HFF-Myc (cell line): ENCODE measurements around the gene CDH4.

ENCODE experiments used
- DNase-seq: peaks from one replicate; pipeline ENCODE4 v3.0.0-alpha.2; 2011; ENCODE audit warnings: low read depth; ENCODE audit errors: extremely low read depth
- H3K4me3 ChIP-seq: replicated peaks from 2 replicates; pipeline ENCODE4 v1.5.1; 2011; ENCODE audit warnings: low read depth, mild to moderate bottlenecking, control low read depth, low read length
- CTCF ChIP-seq: IDR thresholded peaks from 2 replicates; pipeline ENCODE4 v1.5.1; 2012; ENCODE audit warnings: mild to moderate bottlenecking, low read depth, low read length, control low read depth; ENCODE audit errors: missing control alignments

Gene CDH4

GRCh38 chr20:61444637-61445036, 192.6 kb downstream of the CDH4 start:
- TF ChIP-seq CTCF = no peak
- no peak for DNase-seq

GRCh38 chr20:61445138-61445537, 193.1 kb downstream of the CDH4 start:
- TF ChIP-seq CTCF = no peak
- H3K4me3 ChIP-seq = no peak overlapping the region

More at GRCh38 chr20:61444637-61445036, 192.6 kb downstream of the CDH4 start:
- H3K4me3 ChIP-seq = no peak overlapping the region

GRCh38 chr20:61445741-61446140, 193.7 kb downstream of the CDH4 start:
- TF ChIP-seq CTCF = no peak

More at GRCh38 chr20:61445138-61445537, 193.1 kb downstream of the CDH4 start:
- no peak for DNase-seq

GRCh38 chr20:61447952-61448351, 195.9 kb downstream of the CDH4 start:
- no peak overlapping the region for H3K4me3 ChIP-seq
- DNase-seq = no peak
- TF ChIP-seq CTCF = no peak

More at GRCh38 chr20:61445741-61446140, 193.7 kb downstream of the CDH4 start:
- no peak for DNase-seq
- no peak overlapping the region for H3K4me3 ChIP-seq

- no peak for TF ChIP-seq CTCF
- no peak for DNase-seq
- no peak overlapping the region for H3K4me3 ChIP-seq
Measured at GRCh38 chr20:61448386-61448785, 196.3 kb downstream of the CDH4 start.

- H3K4me3 ChIP-seq = no peak overlapping the region
- no peak for DNase-seq
- TF ChIP-seq CTCF = no peak
Measured at GRCh38 chr20:61449057-61449609, 197.1 kb downstream of the CDH4 start.

GRCh38 chr20:61449916-61450315, 197.9 kb downstream of the CDH4 start:
- no peak for DNase-seq
- no peak overlapping the region for H3K4me3 ChIP-seq
- no peak for TF ChIP-seq CTCF
